ENCODE measurements around the gene MKNK2. TPM values are rescaled to one million over a fixed set of nuclear protein-coding genes. Genes with fewer than 3 reads are reported as not detected.

MKNK2 gene
- total RNA-seq, 1 experiment from 2014 or later = 271 TPM

- no peaks in the 10 kb centered on the region for H3K36me3 ChIP-seq (ENCODE audit: control insufficient read depth in 1 of 2, insufficient read depth in 2 of 2, low read length in 2 of 2)
- peak overlapping the region; percentile 35 to 92 for H3K4me3 ChIP-seq (replicated peaks in 1 of 2; ENCODE audit: low read depth in 1 of 2, low read length in 2 of 2)
- intact Hi-C loops (cut with micrococcal nuclease) = no loop called here
- BruUV-seq (replicated peaks) = no TSS peak
- ChIA-PET RAD21 (ENCODE audit: low non-redundant PET in 1 of 2, low total read pairs in 2 of 2, uncharacterized antibody in 2 of 2, unreplicated experiment in 2 of 2) (no interaction called here), POLR2A (interaction anchor here (0.6 to 4.3 kb wide), 8 partner anchors 8 to 466 kb away, joined by 3 to 39 read pairs (median 10); no protein-coding TSS in a partner anchor), CTCF (interaction anchor here (0.9 to 3.0 kb wide), 2 partner anchors 18 to 32 kb away, joined by 3 to 8 read pairs; no protein-coding TSS in a partner anchor)
- H3K9ac ChIP-seq (ENCODE audit: low read length) = peak overlapping the region; percentile 57
- peaks cover 37% of the 10 kb centered on the region for H3K79me2 ChIP-seq (ENCODE audit: insufficient read depth, low read length)
- no peak for TF ChIP-seq FOSL1 (IDR thresholded peaks at IDR 0.05; ENCODE audit: low read depth)
- no peak for TF ChIP-seq SIN3A (IDR thresholded peaks at IDR 0.05; ENCODE audit: low read depth)
- TF ChIP-seq ATF3 (IDR thresholded peaks at IDR 0.05) = no peak
- no peak for TF ChIP-seq SP1 (IDR thresholded peaks at IDR 0.05; ENCODE audit: low read depth)
- TF ChIP-seq POLR2A (IDR thresholded peaks at IDR 0.05; ENCODE audit: borderline replicate concordance, extremely low read depth, insufficient read depth, insufficient read length) = no peak
- TF ChIP-seq EZH2phosphoT487 (IDR thresholded peaks at IDR 0.05; ENCODE audit: borderline replicate concordance) = no peak
- TF ChIP-seq ZFX (IDR thresholded peaks at IDR 0.05) = no peak
- no peak for TF ChIP-seq SRF (IDR thresholded peaks at IDR 0.05; ENCODE audit: low read depth)
- no peak for TF ChIP-seq ELF1 (IDR thresholded peaks at IDR 0.05; ENCODE audit: borderline replicate concordance, low read depth)
- TF ChIP-seq EZH2 (IDR thresholded peaks at IDR 0.05) = no peak
- no peak for TF ChIP-seq MAX (IDR thresholded peaks at IDR 0.05)
- TF ChIP-seq TCF7L2 (IDR thresholded peaks at IDR 0.05; ENCODE audit: borderline replicate concordance, extremely low read depth, insufficient read depth, insufficient read length) = no peak
- no peak for TF ChIP-seq CTCF (IDR thresholded peaks at IDR 0.05 in 2 of 3, conservative IDR thresholded peaks at IDR 0.05 in 1 of 3; ENCODE audit: borderline replicate concordance in 1 of 3, insufficient read depth in 1 of 3, low read depth in 2 of 3, low read length in 2 of 3)
- no peak for TF ChIP-seq CEBPB (IDR thresholded peaks at IDR 0.05; ENCODE audit: low read depth)
- TF ChIP-seq EGR1 (IDR thresholded peaks at IDR 0.05; ENCODE audit: low read depth) = no peak
- TF ChIP-seq YY1 (IDR thresholded peaks at IDR 0.05; ENCODE audit: extremely low read depth, insufficient replicate concordance, low read depth, low read length) = no peak
- no peak for TF ChIP-seq ZNF274 (IDR thresholded peaks at IDR 0.05; ENCODE audit: low read depth, low read length)
- no peak for ATAC-seq
- no peaks in the 10 kb centered on the region for H3K9me2 ChIP-seq (ENCODE audit: insufficient read depth)
- H2AFZ ChIP-seq (ENCODE audit: low read depth, low read length, poor library complexity, severe bottlenecking) = no peak overlapping the region
- peaks cover 71 to 89% of the 10 kb centered on the region in 2 experiments for H3K4me1 ChIP-seq (ENCODE audit: control insufficient read depth in 1 of 2, insufficient read depth in 2 of 2, low read length in 2 of 2)
- peaks cover 5% of the 10 kb centered on the region; the same call in 1 of the 2 replicates for H4K20me1 ChIP-seq (ENCODE audit: insufficient read depth)
- H3K4me2 ChIP-seq (ENCODE audit: low read length) = peak overlapping the region; percentile 79
- peak overlapping the region; percentile 85 for H3K27ac ChIP-seq (ENCODE audit: low read depth, low read length)
- H3K9me3 ChIP-seq (ENCODE audit: control insufficient read depth in 1 of 2, insufficient read depth in 1 of 2, low read depth in 1 of 2, low read length in 2 of 2) = no peaks in the 10 kb centered on the region
- DNase-seq (ENCODE audit: low read depth, low spot score) = no peak
- no peaks in the 10 kb centered on the region for H3K27me3 ChIP-seq (ENCODE audit: insufficient read depth, low read length)
These were observed 995 bp upstream of the MKNK2 start for GRCh38 chr19:2051773-2052704.
